BLaER1 treated with 17β-estradiol and CSF1 and Interleukin-3, amounts not matched to agents 10 nM and 100 nM (cell line): ENCODE data around the gene JAM3.
A peak's percentile ranks its signal among the peaks of the same experiment; 100 is the strongest.
"Not testable (repeated sequence)": the region's sequence is repeated elsewhere in the genome, so short reads cannot be mapped to it uniquely, and the experiment has no call there.

Source experiments
- H3K27ac ChIP-seq, 11 experiments: shearing (Covaris generic); formaldehyde crosslinking; 2 replicates each; pipeline ENCODE4 v1.8.1; 2022
- H3K27me3 ChIP-seq, 11 experiments: shearing (Covaris generic); formaldehyde crosslinking; 2 replicates each; pipeline ENCODE4 v1.8.1; 2022
- H3K36me3 ChIP-seq, 11 experiments: shearing (Covaris generic); formaldehyde crosslinking; 2 replicates each; pipeline ENCODE4 v1.8.1; 2022
- H3K4me1 ChIP-seq, 10 experiments: shearing (Covaris generic); formaldehyde crosslinking; 2 replicates each; pipeline ENCODE4 v1.8.1; 2022
- H3K4me2 ChIP-seq, 11 experiments: shearing (Covaris generic); formaldehyde crosslinking; 2 replicates each; pipeline ENCODE4 v1.8.1; 2022
- H3K4me3 ChIP-seq, 10 experiments: shearing (Covaris generic); formaldehyde crosslinking; 2 replicates each; pipeline ENCODE4 v1.8.1; 2022
- H3K9ac ChIP-seq, 11 experiments: shearing (Covaris generic); formaldehyde crosslinking; 2 replicates each; pipeline ENCODE4 v1.8.1; 2022
- H3K9me3 ChIP-seq, 11 experiments: shearing (Covaris generic); formaldehyde crosslinking; replicated peaks in 1 of 11; 2 replicates each; pipeline ENCODE4 v1.8.1; 2022
- H4K20me1 ChIP-seq, 11 experiments: shearing (Covaris generic); formaldehyde crosslinking; 2 replicates each; pipeline ENCODE4 v1.8.1; 2022
- Cebpa-rat ChIP-seq, 11 experiments: shearing (Covaris generic); IDR thresholded peaks; 2 replicates each; pipeline ENCODE4 v1.8.1; 2022

JAM3 gene

GRCh38 chr11:134101282-134101681 lies 32.4 kb downstream of the JAM3 start:
- Histone ChIP-seq H3K4me3 (no peak overlapping the region), H4K20me1 (peaks cover 0 to 10% (median 0%) of the 10 kb centered on the region in 11 experiments; a peak in 4 of 22 replicates), H3K4me2 (no peak overlapping the region), H3K9me3 (peaks cover 6 to 22% (median 10%) of the 10 kb centered on the region in 11 experiments; a peak in 17 of 22 replicates), H3K4me1 (no peaks in the 10 kb centered on the region), H3K27me3 (no peaks in the 10 kb centered on the region), H3K36me3 (0 out of 22 replicates have a peak, but pooled peaks cover 0 to 6% (median 0%) of the 10 kb centered on the region in 11 experiments), H3K27ac (no peak overlapping the region), H3K9ac (no peak overlapping the region)
- TF ChIP-seq Cebpa-rat (IDR thresholded peaks at IDR 0.05), result no peak

DNA sequence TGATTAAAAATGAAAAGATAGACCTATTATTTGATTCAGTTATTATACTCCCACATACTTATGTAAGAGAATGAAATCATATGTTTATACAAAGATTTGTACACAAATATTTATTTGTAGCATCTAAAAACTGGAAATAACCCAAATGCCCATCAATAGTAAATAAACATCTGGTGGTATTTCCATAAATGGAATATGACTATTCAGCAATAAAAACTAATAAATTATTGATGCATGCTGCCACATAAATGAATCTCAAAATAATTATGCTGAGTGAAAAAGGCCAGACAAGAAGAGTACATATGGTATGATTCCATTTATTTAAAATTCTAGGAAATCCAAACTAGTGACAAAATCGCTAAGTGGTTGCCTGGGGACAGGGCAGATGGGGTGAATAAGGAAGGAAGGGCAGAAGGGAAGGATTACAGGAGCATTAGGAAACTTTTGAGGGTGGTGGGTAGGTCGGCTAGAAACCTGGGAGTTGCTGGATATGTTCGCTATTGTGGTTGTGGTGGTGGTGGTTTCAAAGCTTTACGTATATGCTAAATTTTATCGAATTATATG lies 41.5 kb downstream of the JAM3 start:
- no peaks in the 10 kb centered on the region for H3K4me1 ChIP-seq
- no peak for TF ChIP-seq Cebpa-rat (IDR thresholded peaks at IDR 0.05)
- H3K27ac ChIP-seq, result no peak overlapping the region
- H3K9me3 ChIP-seq, result peaks cover 24 to 46% (median 36%) of the 10 kb centered on the region in 11 experiments
- H3K27me3 ChIP-seq, result no peaks in the 10 kb centered on the region
- H4K20me1 ChIP-seq, result no peaks in the 10 kb centered on the region
- peaks cover 0 to 9% (median 6%) of the 10 kb centered on the region in 11 experiments; a peak in 5 of 22 replicates for H3K36me3 ChIP-seq
- H3K4me3 ChIP-seq, result no peak overlapping the region
- no peak overlapping the region for H3K9ac ChIP-seq
- no peak overlapping the region for H3K4me2 ChIP-seq

DNA sequence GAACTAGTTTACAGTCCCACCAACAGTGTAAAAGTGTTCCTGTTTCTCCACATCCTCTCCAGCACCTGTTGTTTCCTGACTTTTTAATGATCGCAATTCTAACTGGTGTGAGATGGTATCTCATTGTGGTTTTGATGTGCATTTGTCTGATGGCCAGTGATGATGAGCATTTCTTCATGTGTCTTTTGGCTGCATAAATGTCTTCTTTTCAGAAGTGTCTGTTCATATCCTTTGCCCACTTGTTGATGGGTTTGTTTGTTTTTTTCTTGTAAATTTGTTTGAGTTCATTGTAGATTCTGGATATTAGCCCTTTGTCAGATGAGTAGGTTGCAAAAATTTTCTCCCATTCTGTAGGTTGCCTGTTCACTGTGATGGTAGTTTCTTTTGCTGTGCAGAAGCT lies 44.9 kb downstream of the JAM3 start:
- H3K9me3 ChIP-seq, result peaks cover 9 to 25% (median 17%) of the 10 kb centered on the region in 11 experiments; a peak in 21 of 22 replicates
- not testable (repeated sequence) for H4K20me1 ChIP-seq, H3K9ac ChIP-seq, H3K4me2 ChIP-seq, H3K36me3 ChIP-seq, H3K27me3 ChIP-seq, H3K4me3 ChIP-seq, H3K27ac ChIP-seq, H3K4me1 ChIP-seq

- no peak overlapping the region for H3K9ac ChIP-seq
- peaks cover 0 to 9% (median 6%) of the 10 kb centered on the region in 11 experiments; a peak in 5 of 22 replicates for H3K36me3 ChIP-seq
- H4K20me1 ChIP-seq, result peaks cover 0 to 24% (median 0%) of the 10 kb centered on the region in 11 experiments; a peak in 5 of 22 replicates
- peaks cover 0 to 15% (median 10%) of the 10 kb centered on the region in 11 experiments; a peak in 10 of 22 replicates for H3K9me3 ChIP-seq
- no peak overlapping the region for H3K4me3 ChIP-seq
- peaks cover 0 to 10% (median 2%) of the 10 kb centered on the region in 10 experiments; a peak in 8 of 20 replicates for H3K4me1 ChIP-seq
- H3K27ac ChIP-seq, result no peak overlapping the region
- no peak overlapping the region for H3K4me2 ChIP-seq
- TF ChIP-seq Cebpa-rat (IDR thresholded peaks at IDR 0.05), result no peak
- H3K27me3 ChIP-seq, result no peaks in the 10 kb centered on the region
Measured at GRCh38 chr11:134116210-134116609, 47.3 kb downstream of the JAM3 start.

GRCh38 chr11:134118006-134118405 lies 49.1 kb downstream of the JAM3 start:
- Histone ChIP-seq H3K27me3 (peaks cover 0 to 8% (median 4%) of the 10 kb centered on the region in 11 experiments; a peak in 13 of 22 replicates), H3K9ac (no peak overlapping the region), H3K4me2 (peak overlapping the region in 1 of 11 experiments; percentile 6; a peak in 1 of 22 replicates), H4K20me1 (peaks cover 0 to 32% (median 0%) of the 10 kb centered on the region in 11 experiments; a peak in 7 of 22 replicates), H3K36me3 (no peaks in the 10 kb centered on the region), H3K9me3 (peaks cover 0 to 3% (median 1%) of the 10 kb centered on the region in 11 experiments; a peak in 4 of 22 replicates), H3K4me3 (no peak overlapping the region), H3K27ac (no peak overlapping the region), H3K4me1 (peaks cover 0 to 12% (median 3%) of the 10 kb centered on the region in 10 experiments; a peak in 8 of 20 replicates)
- no peak for TF ChIP-seq Cebpa-rat (IDR thresholded peaks at IDR 0.05)

- Histone ChIP-seq H3K4me1 (peaks cover 0 to 12% (median 3%) of the 10 kb centered on the region in 10 experiments; a peak in 8 of 20 replicates), H3K36me3 (0 out of 22 replicates have a peak, but pooled peaks cover 0 to 5% (median 0%) of the 10 kb centered on the region in 11 experiments), H3K9me3 (no peaks in the 10 kb centered on the region; a peak in 1 of 22 replicates), H3K27me3 (peaks cover 6 to 19% (median 14%) of the 10 kb centered on the region in 11 experiments), H3K27ac (no peak overlapping the region), H3K4me2 (no peak overlapping the region), H3K9ac (no peak overlapping the region), H3K4me3 (no peak overlapping the region), H4K20me1 (peaks cover 0 to 40% (median 0%) of the 10 kb centered on the region in 11 experiments; a peak in 9 of 22 replicates)
- TF ChIP-seq Cebpa-rat (IDR thresholded peaks at IDR 0.05), result no peak
Measured at GRCh38 chr11:134119094-134119493, 50.2 kb downstream of the JAM3 start.

GRCh38 chr11:134120143-134120850 lies 51.4 kb downstream of the JAM3 start:
- Histone ChIP-seq H3K36me3 (peaks cover 0 to 9% (median 0%) of the 10 kb centered on the region in 11 experiments; a peak in 1 of 22 replicates), H3K9me3 (peaks cover 0 to 7% (median 0%) of the 10 kb centered on the region in 11 experiments; a peak in 2 of 22 replicates), H4K20me1 (peaks cover 0 to 52% (median 9%) of the 10 kb centered on the region in 11 experiments; a peak in 17 of 22 replicates), H3K4me2 (no peak overlapping the region), H3K27me3 (peaks cover 18 to 31% (median 26%) of the 10 kb centered on the region in 11 experiments), H3K27ac (no peak overlapping the region), H3K9ac (no peak overlapping the region), H3K4me1 (peaks cover 0 to 18% (median 9%) of the 10 kb centered on the region in 10 experiments; a peak in 9 of 20 replicates), H3K4me3 (no peak overlapping the region)
- no peak for TF ChIP-seq Cebpa-rat (IDR thresholded peaks at IDR 0.05)

DNA sequence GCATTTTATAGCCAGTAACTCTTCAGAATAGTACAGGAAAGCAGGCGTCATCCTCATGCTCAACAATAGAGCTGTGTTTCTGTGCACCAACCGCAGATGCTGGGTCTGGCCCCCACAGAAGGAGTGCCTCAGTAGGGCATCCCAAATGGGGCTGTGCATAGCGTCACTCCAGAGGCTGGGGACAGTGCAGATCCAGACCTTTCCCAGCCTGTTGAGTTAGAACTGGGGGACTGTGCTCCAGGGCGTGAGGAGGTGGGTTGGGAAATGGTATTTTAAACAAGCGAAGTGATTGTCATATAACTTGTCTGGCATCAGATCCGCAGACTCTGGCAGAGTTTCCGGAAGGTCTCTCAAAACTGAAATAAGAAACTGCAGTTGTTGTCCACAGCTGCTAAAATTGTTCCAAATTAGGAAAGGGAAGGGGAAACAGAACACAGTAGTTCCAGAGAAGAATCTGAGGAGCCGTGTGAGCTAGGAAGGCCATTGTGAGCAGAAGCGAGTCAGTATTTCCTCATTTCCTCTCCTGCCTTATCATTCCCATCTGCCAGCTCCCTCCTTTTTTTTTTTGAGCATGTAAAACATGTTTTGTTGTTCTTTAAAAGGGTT lies 52.2 kb downstream of the JAM3 start:
- Histone ChIP-seq H3K9ac (no peak overlapping the region), H3K4me3 (no peak overlapping the region), H3K9me3 (peaks cover 0 to 7% (median 0%) of the 10 kb centered on the region in 11 experiments; a peak in 2 of 22 replicates), H3K27ac (no peak overlapping the region), H4K20me1 (peaks cover 0 to 56% (median 13%) of the 10 kb centered on the region in 11 experiments; a peak in 17 of 22 replicates), H3K4me1 (peaks cover 0 to 21% (median 10%) of the 10 kb centered on the region in 10 experiments; a peak in 10 of 20 replicates), H3K27me3 (peaks cover 22 to 39% (median 34%) of the 10 kb centered on the region in 11 experiments), H3K36me3 (peaks cover 0 to 9% (median 0%) of the 10 kb centered on the region in 11 experiments; a peak in 1 of 22 replicates), H3K4me2 (peak overlapping the region in 4 of 11 experiments; percentile 20 to 25 (median 22); a peak in 6 of 22 replicates)
- no peak for TF ChIP-seq Cebpa-rat (IDR thresholded peaks at IDR 0.05)
